Neural cell (in vitro differentiated cells): Measurements from ENCODE around the gene ZNF428. TPM values are rescaled to one million over a fixed set of nuclear protein-coding genes. Genes with fewer than 3 reads are reported as not detected.

ENCODE experiments used
- H2AFZ ChIP-seq: fragments of 200-600, 300-800 bp; sonication (generic), shearing (Covaris generic); 2 replicates; pipeline ENCODE4 v1.6.0; 2014; ENCODE audit warnings: low read depth, mild to moderate bottlenecking, antibody characterized with exemption, low read length, moderate library complexity
- H3F3A ChIP-seq: fragments of 200-600 bp; shearing (Covaris generic); 2 replicates; pipeline ENCODE4 v1.6.1; 2016; ENCODE audit warnings: mild to moderate bottlenecking, moderate library complexity, mixed read lengths, antibody characterized with exemption, low read length; ENCODE audit not compliant: insufficient read depth, poor library complexity, severe bottlenecking
- H3K27ac ChIP-seq: fragments of 200-600, 300-800 bp; sonication (generic), shearing (Covaris generic); 2 replicates; pipeline ENCODE4 v1.5.1; 2014; ENCODE audit warnings: mild to moderate bottlenecking, low read length, moderate library complexity
- H3K27me3 ChIP-seq: fragments of 300-800, 200-600 bp; sonication (generic), shearing (Covaris generic); 2 replicates; pipeline ENCODE4 v1.6.0; 2014; ENCODE audit warnings: mild to moderate bottlenecking, low read depth, low read length, moderate library complexity; ENCODE audit not compliant: insufficient read depth
- H3K36me3 ChIP-seq: fragments of 300-800, 200-600 bp; sonication (generic), shearing (Covaris generic); 2 replicates; pipeline ENCODE4 v1.5.1; 2014; ENCODE audit warnings: mild to moderate bottlenecking, antibody characterized with exemption, low read length, moderate library complexity; ENCODE audit not compliant: insufficient read depth
- H3K4me2 ChIP-seq: fragments of 300-800, 200-600 bp; sonication (generic), shearing (Covaris generic); 2 replicates; pipeline ENCODE4 v1.6.0; 2014; ENCODE audit warnings: mild to moderate bottlenecking, low read length
- H3K4me3 ChIP-seq: fragments of 300-800, 200-600 bp; sonication (generic), shearing (Covaris generic); 2 replicates; pipeline ENCODE4 v1.5.1; 2014; ENCODE audit warnings: mild to moderate bottlenecking, low read length, moderate library complexity
- H3K79me2 ChIP-seq: fragments of 200-600 bp; shearing (Covaris generic); replicated peaks from 2 replicates; pipeline ENCODE4 v1.6.0; 2014; ENCODE audit warnings: mild to moderate bottlenecking, low read length, moderate library complexity; ENCODE audit not compliant: insufficient read depth
- H3K9ac ChIP-seq: fragments of 300-800, 200-600 bp; sonication (generic), shearing (Covaris generic); 2 replicates; pipeline ENCODE4 v1.6.1; 2016; ENCODE audit warnings: mild to moderate bottlenecking, low read length, mixed read lengths
- H3K9me2 ChIP-seq: fragments of 200-600 bp; shearing (Covaris generic); 2 replicates; pipeline ENCODE4 v1.6.1; 2016; ENCODE audit warnings: mild to moderate bottlenecking, low read length, mixed read lengths; ENCODE audit not compliant: insufficient read depth
- H3K9me3 ChIP-seq: fragments of 200-600, 300-800 bp; sonication (generic), shearing (Covaris generic); 2 replicates; pipeline ENCODE4 v1.6.1; 2016; ENCODE audit warnings: mild to moderate bottlenecking, mixed run types, low read length, moderate library complexity, mixed read lengths
- H4K20me1 ChIP-seq: fragments of 200-600 bp; shearing (Covaris generic); 2 replicates; pipeline ENCODE4 v1.6.1; 2016; ENCODE audit warnings: mild to moderate bottlenecking, mixed run types; ENCODE audit not compliant: insufficient read depth
- EP300 ChIP-seq: fragments of 450-650 bp; conservative IDR thresholded peaks from 2 replicates; pipeline ENCODE4 v1.6.1; 2014; ENCODE audit warnings: antibody characterized with exemption, mild to moderate bottlenecking, moderate library complexity; ENCODE audit not compliant: poor library complexity, severe bottlenecking
- EZH2 ChIP-seq: fragments of 200-600, 300-800 bp; shearing (Covaris generic), sonication (generic); IDR thresholded peaks from 2 replicates; pipeline ENCODE4 v1.6.1; 2014; ENCODE audit warnings: antibody characterized with exemption, low read length, borderline replicate concordance, mild to moderate bottlenecking; ENCODE audit not compliant: insufficient read depth, poor library complexity, severe bottlenecking
- MXI1 ChIP-seq: fragments of 450-650 bp; conservative IDR thresholded peaks from 2 replicates; pipeline ENCODE4 v1.6.1; 2014; ENCODE audit warnings: antibody characterized with exemption, mild to moderate bottlenecking; ENCODE audit not compliant: poor library complexity, severe bottlenecking
- POLR2AphosphoS5 ChIP-seq: IDR thresholded peaks from 2 replicates; pipeline ENCODE4 v1.6.1; 2012
- RAD21 ChIP-seq: fragments of 450-650 bp; conservative IDR thresholded peaks from 2 replicates; pipeline ENCODE4 v1.6.1; 2014; ENCODE audit warnings: antibody characterized with exemption, mild to moderate bottlenecking, moderate library complexity
- SMC3 ChIP-seq: fragments of 450-650 bp; conservative IDR thresholded peaks from 2 replicates; pipeline ENCODE4 v1.6.1; 2014; ENCODE audit warnings: antibody characterized with exemption, mild to moderate bottlenecking, moderate library complexity; ENCODE audit not compliant: poor library complexity
- TAF1 ChIP-seq: IDR thresholded peaks from 2 replicates; pipeline ENCODE4 v1.6.1; 2012; ENCODE audit warnings: low read depth
- polyA plus RNA-seq: library from polyadenylated mRNA; depleted of rRNA; stranded (reverse); fragments of >200 nt; gene quantifications from 2 replicates; pipeline ENCODE4 v1.2.3, GENCODE V29; 2014
- TF ChIP-seq, protein P1 (sequence below): IDR thresholded peaks from 2 replicates; pipeline ENCODE4 v1.6.1; 2012; ENCODE audit warnings: borderline replicate concordance
- TF ChIP-seq, protein P2 (sequence below): fragments of 450-650 bp; IDR thresholded peaks from 2 replicates; pipeline ENCODE4 v1.5.1; 2014; ENCODE audit warnings: antibody characterized with exemption, mild to moderate bottlenecking, moderate library complexity; ENCODE audit not compliant: poor library complexity, severe bottlenecking

The ZNF428 gene
- polyA plus RNA-seq, 1 donor from 2014 or later, result 1,008 TPM

DNA sequence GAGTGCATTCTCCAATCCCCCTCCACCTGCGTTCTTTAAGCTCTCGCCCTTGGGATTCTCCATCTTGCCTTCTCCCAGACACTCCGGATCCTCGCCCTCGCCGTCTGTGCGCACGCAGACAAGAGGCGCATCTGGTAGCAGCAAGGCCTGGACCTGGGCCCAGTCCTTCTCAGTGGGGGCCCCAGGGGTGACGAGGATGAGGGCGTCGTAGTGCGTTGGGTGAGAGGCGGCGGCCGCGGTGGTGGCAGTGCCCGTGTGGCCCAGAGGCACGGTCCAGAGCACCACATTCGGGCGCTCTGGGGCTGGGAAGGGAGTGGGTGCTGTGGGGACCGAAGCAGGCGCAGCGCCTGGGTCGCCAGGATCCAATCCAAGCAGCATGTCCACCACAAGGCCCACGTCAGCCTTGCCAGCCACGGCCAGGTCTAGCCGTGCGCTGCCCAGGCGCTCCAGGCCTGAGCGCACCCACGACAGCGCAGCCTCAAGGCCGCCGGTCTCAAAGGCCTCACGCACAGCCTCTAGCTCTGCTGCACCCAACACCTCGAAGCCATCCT lies 26.6 kb downstream of the ZNF428 start:
- Histone ChIP-seq H3K36me3 (no peaks in the 10 kb centered on the region), H3K4me3 (peak overlapping the region; percentile 99), H3K9me3 (no peaks in the 10 kb centered on the region), H3K4me2 (no peak overlapping the region), H3F3A (no peaks in the 10 kb centered on the region), H2AFZ (no peak overlapping the region), H3K9me2 (no peaks in the 10 kb centered on the region), H3K27me3 (no peaks in the 10 kb centered on the region), H3K79me2 (peaks cover 41% of the 10 kb centered on the region), H4K20me1 (peaks cover 4% of the 10 kb centered on the region), H3K27ac (no peak overlapping the region), H3K9ac (peak overlapping the region; percentile 99)
- TF ChIP-seq, protein P1, sequence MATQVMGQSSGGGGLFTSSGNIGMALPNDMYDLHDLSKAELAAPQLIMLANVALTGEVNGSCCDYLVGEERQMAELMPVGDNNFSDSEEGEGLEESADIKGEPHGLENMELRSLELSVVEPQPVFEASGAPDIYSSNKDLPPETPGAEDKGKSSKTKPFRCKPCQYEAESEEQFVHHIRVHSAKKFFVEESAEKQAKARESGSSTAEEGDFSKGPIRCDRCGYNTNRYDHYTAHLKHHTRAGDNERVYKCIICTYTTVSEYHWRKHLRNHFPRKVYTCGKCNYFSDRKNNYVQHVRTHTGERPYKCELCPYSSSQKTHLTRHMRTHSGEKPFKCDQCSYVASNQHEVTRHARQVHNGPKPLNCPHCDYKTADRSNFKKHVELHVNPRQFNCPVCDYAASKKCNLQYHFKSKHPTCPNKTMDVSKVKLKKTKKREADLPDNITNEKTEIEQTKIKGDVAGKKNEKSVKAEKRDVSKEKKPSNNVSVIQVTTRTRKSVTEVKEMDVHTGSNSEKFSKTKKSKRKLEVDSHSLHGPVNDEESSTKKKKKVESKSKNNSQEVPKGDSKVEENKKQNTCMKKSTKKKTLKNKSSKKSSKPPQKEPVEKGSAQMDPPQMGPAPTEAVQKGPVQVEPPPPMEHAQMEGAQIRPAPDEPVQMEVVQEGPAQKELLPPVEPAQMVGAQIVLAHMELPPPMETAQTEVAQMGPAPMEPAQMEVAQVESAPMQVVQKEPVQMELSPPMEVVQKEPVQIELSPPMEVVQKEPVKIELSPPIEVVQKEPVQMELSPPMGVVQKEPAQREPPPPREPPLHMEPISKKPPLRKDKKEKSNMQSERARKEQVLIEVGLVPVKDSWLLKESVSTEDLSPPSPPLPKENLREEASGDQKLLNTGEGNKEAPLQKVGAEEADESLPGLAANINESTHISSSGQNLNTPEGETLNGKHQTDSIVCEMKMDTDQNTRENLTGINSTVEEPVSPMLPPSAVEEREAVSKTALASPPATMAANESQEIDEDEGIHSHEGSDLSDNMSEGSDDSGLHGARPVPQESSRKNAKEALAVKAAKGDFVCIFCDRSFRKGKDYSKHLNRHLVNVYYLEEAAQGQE, result no peak
- TF ChIP-seq MXI1 (no peak), RAD21 (no peak), POLR2AphosphoS5 (no peak), SMC3 (no peak)
- TF ChIP-seq, protein P2, sequence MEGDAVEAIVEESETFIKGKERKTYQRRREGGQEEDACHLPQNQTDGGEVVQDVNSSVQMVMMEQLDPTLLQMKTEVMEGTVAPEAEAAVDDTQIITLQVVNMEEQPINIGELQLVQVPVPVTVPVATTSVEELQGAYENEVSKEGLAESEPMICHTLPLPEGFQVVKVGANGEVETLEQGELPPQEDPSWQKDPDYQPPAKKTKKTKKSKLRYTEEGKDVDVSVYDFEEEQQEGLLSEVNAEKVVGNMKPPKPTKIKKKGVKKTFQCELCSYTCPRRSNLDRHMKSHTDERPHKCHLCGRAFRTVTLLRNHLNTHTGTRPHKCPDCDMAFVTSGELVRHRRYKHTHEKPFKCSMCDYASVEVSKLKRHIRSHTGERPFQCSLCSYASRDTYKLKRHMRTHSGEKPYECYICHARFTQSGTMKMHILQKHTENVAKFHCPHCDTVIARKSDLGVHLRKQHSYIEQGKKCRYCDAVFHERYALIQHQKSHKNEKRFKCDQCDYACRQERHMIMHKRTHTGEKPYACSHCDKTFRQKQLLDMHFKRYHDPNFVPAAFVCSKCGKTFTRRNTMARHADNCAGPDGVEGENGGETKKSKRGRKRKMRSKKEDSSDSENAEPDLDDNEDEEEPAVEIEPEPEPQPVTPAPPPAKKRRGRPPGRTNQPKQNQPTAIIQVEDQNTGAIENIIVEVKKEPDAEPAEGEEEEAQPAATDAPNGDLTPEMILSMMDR, result no peak

DNA sequence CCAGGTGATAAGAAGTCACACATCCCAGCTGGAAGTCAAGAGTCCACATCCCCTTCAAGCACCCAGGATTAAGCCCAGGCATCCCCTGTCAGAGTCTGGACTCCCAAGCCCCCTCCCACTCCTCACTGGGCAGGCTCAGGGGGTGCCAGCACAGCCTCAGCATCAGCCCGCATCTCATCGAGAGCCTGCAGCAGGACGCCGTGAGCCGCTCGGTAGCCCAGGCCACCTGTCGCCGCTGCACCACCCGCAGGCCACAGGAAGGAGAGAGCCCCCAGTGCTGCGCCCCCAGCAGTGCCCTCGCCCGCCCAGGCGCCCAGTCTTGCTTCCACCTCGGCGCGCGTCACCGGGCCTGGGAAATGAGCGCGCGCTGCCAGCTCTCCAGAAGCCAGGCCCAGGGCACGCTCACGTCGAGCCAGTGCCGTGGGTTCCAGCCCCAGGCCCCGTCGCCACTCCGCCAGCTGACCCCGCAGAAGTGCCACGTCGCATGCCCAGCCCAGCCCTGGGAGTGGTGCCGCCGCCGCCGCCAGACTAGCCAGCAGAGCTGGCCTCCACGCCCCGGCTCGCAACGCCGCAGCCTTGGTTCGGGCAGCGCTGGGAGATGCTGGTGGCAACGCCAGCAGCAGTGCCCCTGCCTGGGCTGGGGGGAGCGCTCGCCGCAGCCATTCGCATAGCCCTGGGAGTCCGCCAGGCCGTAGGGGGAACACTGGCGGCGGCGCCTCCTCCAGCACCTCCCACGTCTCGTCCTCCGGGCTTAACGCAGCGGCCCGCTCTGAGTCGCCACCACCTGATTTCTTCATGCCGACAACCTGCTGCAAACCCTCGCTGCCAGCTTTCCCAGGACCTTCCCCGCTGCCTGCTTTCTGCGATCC lies 27.3 kb downstream of the ZNF428 start:
- no peaks in the 10 kb centered on the region for H3K27me3 ChIP-seq
- H3K4me2 ChIP-seq, result no peak overlapping the region
- H3K9me2 ChIP-seq, result no peaks in the 10 kb centered on the region
- TF ChIP-seq MXI1 (no peak), POLR2AphosphoS5 (no peak), TAF1 (no peak), EZH2 (no peak), RAD21 (no peak), EP300 (no peak), SMC3 (no peak)
- TF ChIP-seq, protein P1, result no peak
- TF ChIP-seq, protein P2, result no peak
- H4K20me1 ChIP-seq, result peaks cover 4% of the 10 kb centered on the region
- H3K36me3 ChIP-seq, result no peaks in the 10 kb centered on the region
- H3K27ac ChIP-seq, result no peak overlapping the region
- H3F3A ChIP-seq, result no peaks in the 10 kb centered on the region
- no peak overlapping the region for H3K4me3 ChIP-seq
- peaks cover 34% of the 10 kb centered on the region for H3K79me2 ChIP-seq
- no peaks in the 10 kb centered on the region for H3K9me3 ChIP-seq
- H3K9ac ChIP-seq, result no peak overlapping the region
- H2AFZ ChIP-seq, result no peak overlapping the region
